SK-N-SH treated with all-trans-retinoic acid at 6 μM for 48 hours (cell line): ENCODE data around the gene AP2B1.

Experiments
- CSDC2 ChIP-seq: fragments of 250-450 bp; sonication (Bioruptor Pico); IDR thresholded peaks from 2 replicates; pipeline ENCODE4 v1.5.0; 2020; ENCODE audit warnings: mild to moderate bottlenecking, moderate library complexity
- SNAI2 ChIP-seq: fragments of 250-450 bp; sonication (Bioruptor Pico); IDR thresholded peaks from 2 replicates; pipeline ENCODE4 v1.5.0; 2020; ENCODE audit warnings: mild to moderate bottlenecking, moderate library complexity
- TF ChIP-seq, protein P1 (sequence below): fragments of 250-450 bp; sonication (Bioruptor Pico); IDR thresholded peaks from 2 replicates; pipeline ENCODE4 v1.8.0; 2021; ENCODE audit warnings: low read depth, mild to moderate bottlenecking, moderate library complexity, borderline replicate concordance

DNA sequence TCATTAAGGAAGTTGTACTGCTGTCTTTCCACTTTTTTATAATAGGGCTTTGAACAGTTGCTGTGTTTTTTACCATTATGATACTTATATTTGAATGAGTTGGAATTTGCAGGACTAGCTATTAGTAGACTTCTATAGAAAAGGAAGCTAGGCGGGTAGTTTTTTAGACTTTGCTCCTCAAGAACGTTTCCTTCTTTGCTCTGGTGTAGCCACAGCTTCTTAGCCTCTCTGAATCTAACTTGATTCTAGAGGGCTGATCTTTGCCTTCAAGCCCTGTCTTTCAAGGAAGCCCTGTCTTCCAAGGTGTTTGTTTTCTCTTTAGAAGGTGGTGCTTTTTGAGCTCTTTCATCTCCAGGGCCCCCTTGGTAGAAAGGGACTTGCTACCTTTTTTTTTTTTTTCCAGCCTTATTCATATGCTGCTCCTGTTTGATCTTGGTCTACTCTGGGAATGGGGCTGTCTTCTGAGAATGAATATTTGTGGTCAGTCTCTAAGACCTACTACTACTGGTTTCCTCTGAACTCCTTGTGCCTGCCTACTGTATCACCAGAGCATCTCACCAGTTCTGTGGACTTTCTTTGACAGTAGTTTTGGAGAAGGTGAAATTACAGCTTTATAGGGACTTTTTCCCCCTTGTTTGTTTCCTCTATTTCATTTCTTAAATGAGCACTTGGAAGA lies 92.0 kb downstream of the AP2B1 start:
- TF ChIP-seq, protein P1, sequence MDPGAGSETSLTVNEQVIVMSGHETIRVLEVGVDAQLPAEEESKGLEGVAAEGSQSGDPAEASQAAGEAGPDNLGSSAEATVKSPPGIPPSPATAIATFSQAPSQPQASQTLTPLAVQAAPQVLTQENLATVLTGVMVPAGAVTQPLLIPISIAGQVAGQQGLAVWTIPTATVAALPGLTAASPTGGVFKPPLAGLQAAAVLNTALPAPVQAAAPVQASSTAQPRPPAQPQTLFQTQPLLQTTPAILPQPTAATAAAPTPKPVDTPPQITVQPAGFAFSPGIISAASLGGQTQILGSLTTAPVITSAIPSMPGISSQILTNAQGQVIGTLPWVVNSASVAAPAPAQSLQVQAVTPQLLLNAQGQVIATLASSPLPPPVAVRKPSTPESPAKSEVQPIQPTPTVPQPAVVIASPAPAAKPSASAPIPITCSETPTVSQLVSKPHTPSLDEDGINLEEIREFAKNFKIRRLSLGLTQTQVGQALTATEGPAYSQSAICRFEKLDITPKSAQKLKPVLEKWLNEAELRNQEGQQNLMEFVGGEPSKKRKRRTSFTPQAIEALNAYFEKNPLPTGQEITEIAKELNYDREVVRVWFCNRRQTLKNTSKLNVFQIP (CRISPR knock-in tag): no peak
- TF ChIP-seq CSDC2 (CRISPR knock-in tag) (no peak), SNAI2 (CRISPR knock-in tag) (no peak)
